ENCODE data around the gene KCNIP4. TPM values are rescaled to one million over a fixed set of nuclear protein-coding genes. Genes with fewer than 3 reads are reported as not detected.

KCNIP4 gene
- total RNA-seq, 1 donor from 2014 or later = 0.53 TPM

DNA sequence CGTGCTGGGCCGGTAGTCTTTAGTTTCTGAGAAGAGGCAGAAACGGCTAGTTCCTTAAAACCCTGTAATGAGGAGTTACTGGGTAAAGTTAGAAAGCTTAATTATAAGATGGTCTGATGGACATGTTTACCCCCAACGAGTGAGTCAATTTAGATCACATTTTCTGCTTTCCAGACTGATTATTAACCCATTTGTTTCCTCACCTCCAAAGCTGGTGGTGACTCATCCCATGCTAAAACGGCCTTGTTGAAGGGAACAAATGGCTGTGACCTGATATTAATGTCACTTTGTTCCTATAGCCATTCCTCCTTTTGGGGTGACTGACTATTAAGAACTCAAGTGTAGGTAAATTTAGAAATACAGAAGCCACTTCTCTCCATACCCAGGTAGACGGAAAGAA lies 232.0 kb downstream of the KCNIP4 start:
- no peak for FAIRE-seq
- no peak for DNase-seq (ENCODE audit: low read depth)

DNA sequence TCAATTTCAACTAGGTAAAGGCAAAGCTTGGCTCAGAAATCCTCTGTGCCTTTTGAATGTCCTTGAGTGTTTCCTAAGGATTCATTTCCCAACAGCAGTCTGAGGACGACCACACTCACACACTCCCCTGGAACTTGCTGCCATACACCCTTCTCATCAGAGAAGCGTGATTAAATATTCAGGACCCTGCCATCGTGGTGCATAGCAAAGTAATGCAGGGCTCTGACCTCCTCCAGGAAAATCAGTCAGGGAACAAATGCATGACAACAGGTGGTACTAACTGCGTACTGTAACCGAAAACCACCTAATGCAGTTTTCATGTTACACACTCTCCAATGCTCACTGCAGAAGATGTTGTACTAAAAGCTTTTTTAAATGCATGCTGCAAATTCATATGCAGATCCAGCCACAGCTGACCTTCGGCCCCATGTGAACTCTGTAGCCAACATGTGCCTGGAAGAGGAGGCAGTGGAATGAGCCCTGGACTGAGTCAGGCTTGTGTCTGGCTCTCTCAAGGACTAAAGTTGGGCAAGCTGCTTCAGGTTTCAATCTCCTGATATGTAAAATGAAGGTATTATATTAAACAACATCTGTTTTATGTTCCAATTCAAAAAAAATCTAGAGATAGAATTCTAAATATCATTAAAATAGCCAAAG lies 238.3 kb downstream of the KCNIP4 start:
- no peaks in the 10 kb centered on the region for H3K27me3 ChIP-seq (ENCODE audit: control insufficient read depth, insufficient read depth, low read length)
- no peaks in the 10 kb centered on the region for H3K36me3 ChIP-seq (ENCODE audit: control insufficient read depth, insufficient read depth, low read length)
- no peak for TF ChIP-seq CTCF (IDR thresholded peaks at IDR 0.05; ENCODE audit: insufficient read depth, low read length, severe bottlenecking)
- no peak for DNase-seq (ENCODE audit: low read depth)
- H3K4me3 ChIP-seq (ENCODE audit: low read depth, low read length) = no peak overlapping the region
- peak; percentile 43 for FAIRE-seq

More for the DNA sequence above, 232.0 kb downstream of the KCNIP4 start:
- Histone ChIP-seq H3K36me3 (ENCODE audit: control insufficient read depth, insufficient read depth, low read length) (no peaks in the 10 kb centered on the region), H3K4me3 (ENCODE audit: low read depth, low read length) (no peak overlapping the region), H3K27me3 (ENCODE audit: control insufficient read depth, insufficient read depth, low read length) (no peaks in the 10 kb centered on the region)
- TF ChIP-seq CTCF (IDR thresholded peaks at IDR 0.05; ENCODE audit: insufficient read depth, low read length, severe bottlenecking) = no peak

GRCh38 chr4:21709761-21710160 lies 238.8 kb downstream of the KCNIP4 start:
- no peak for DNase-seq (ENCODE audit: low read depth)
- Histone ChIP-seq H3K36me3 (ENCODE audit: control insufficient read depth, insufficient read depth, low read length) (no peaks in the 10 kb centered on the region), H3K27me3 (ENCODE audit: control insufficient read depth, insufficient read depth, low read length) (no peaks in the 10 kb centered on the region), H3K4me3 (ENCODE audit: low read depth, low read length) (no peak overlapping the region)
- FAIRE-seq = no peak
- TF ChIP-seq CTCF (IDR thresholded peaks at IDR 0.05; ENCODE audit: insufficient read depth, low read length, severe bottlenecking) = no peak

- no peak for FAIRE-seq
These were observed 239.5 kb downstream of the KCNIP4 start for GRCh38 chr4:21709031-21709430.

GRCh38 chr4:21699446-21699845 lies 249.1 kb downstream of the KCNIP4 start:
- FAIRE-seq (no peak), DNase-seq (ENCODE audit: low read depth) (no peak)
- no peaks in the 10 kb centered on the region for H3K36me3 ChIP-seq (ENCODE audit: control insufficient read depth, insufficient read depth, low read length)
- H3K27me3 ChIP-seq (ENCODE audit: control insufficient read depth, insufficient read depth, low read length) = peaks cover 2% of the 10 kb centered on the region
- no peak overlapping the region for H3K4me3 ChIP-seq (ENCODE audit: low read depth, low read length)
- TF ChIP-seq CTCF (IDR thresholded peaks at IDR 0.05; ENCODE audit: insufficient read depth, low read length, severe bottlenecking) = no peak

More at GRCh38 chr4:21709031-21709430, 239.5 kb downstream of the KCNIP4 start:
- H3K36me3 ChIP-seq (ENCODE audit: control insufficient read depth, insufficient read depth, low read length) = no peaks in the 10 kb centered on the region
- no peak for DNase-seq (ENCODE audit: low read depth)
- no peaks in the 10 kb centered on the region for H3K27me3 ChIP-seq (ENCODE audit: control insufficient read depth, insufficient read depth, low read length)
- H3K4me3 ChIP-seq (ENCODE audit: low read depth, low read length) = no peak overlapping the region
- TF ChIP-seq CTCF (IDR thresholded peaks at IDR 0.05; ENCODE audit: insufficient read depth, low read length, severe bottlenecking) = no peak

GRCh38 chr4:21697583-21697982 lies 251.0 kb downstream of the KCNIP4 start:
- no peak for TF ChIP-seq CTCF (IDR thresholded peaks at IDR 0.05; ENCODE audit: insufficient read depth, low read length, severe bottlenecking)
- Histone ChIP-seq H3K4me3 (ENCODE audit: low read depth, low read length) (no peak overlapping the region), H3K36me3 (ENCODE audit: control insufficient read depth, insufficient read depth, low read length) (no peaks in the 10 kb centered on the region), H3K27me3 (ENCODE audit: control insufficient read depth, insufficient read depth, low read length) (no peaks in the 10 kb centered on the region)
- no peak for FAIRE-seq
- peak; percentile 84 for DNase-seq (ENCODE audit: low read depth)

Data from bronchial epithelial cell (primary cell).